Caki2 (cell line): ENCODE results near the gene KCNQ1. TPM values are rescaled to one million over a fixed set of nuclear protein-coding genes. Genes with fewer than 3 reads are reported as not detected.

Experiments used
- DNase-seq: peaks from one replicate; pipeline ENCODE4 v3.0.0-alpha.2; 2015; ENCODE audit warnings: low read depth
- in situ Hi-C: cut with HindIII; loops from 2 replicates; pipeline ENCODE4 v1.10.0; 2016; ENCODE audit warnings: low sequenced_read_pairs, low pct_unique_long_range_greater_than_20kb, mixed read lengths
- total RNA-seq: library from RNA; depleted of rRNA; stranded (reverse); fragments of >200 nt; shearing (Covaris generic); gene quantifications from 2 replicates; pipeline ENCODE4 v1.2.3, GENCODE V29; 2014; ENCODE audit warnings: low replicate concordance

The KCNQ1 gene
- total RNA-seq, 1 experiment from 2014 or later, result not detected

- in situ Hi-C loops, result no loop called here
- no peak for DNase-seq
Measured at GRCh38 chr11:2664376-2664775, 219.6 kb downstream of the KCNQ1 start.

GRCh38 chr11:2664791-2665525 lies 220.2 kb downstream of the KCNQ1 start:
- in situ Hi-C loops, result no loop called here
- DNase-seq, result no peak

- no peak for DNase-seq
- in situ Hi-C loops, result no loop called here
Measured at GRCh38 chr11:2665526-2666400, 221.0 kb downstream of the KCNQ1 start.

GRCh38 chr11:2666401-2666741 lies 221.6 kb downstream of the KCNQ1 start:
- DNase-seq, result no peak
- in situ Hi-C loops, result no loop called here

DNA sequence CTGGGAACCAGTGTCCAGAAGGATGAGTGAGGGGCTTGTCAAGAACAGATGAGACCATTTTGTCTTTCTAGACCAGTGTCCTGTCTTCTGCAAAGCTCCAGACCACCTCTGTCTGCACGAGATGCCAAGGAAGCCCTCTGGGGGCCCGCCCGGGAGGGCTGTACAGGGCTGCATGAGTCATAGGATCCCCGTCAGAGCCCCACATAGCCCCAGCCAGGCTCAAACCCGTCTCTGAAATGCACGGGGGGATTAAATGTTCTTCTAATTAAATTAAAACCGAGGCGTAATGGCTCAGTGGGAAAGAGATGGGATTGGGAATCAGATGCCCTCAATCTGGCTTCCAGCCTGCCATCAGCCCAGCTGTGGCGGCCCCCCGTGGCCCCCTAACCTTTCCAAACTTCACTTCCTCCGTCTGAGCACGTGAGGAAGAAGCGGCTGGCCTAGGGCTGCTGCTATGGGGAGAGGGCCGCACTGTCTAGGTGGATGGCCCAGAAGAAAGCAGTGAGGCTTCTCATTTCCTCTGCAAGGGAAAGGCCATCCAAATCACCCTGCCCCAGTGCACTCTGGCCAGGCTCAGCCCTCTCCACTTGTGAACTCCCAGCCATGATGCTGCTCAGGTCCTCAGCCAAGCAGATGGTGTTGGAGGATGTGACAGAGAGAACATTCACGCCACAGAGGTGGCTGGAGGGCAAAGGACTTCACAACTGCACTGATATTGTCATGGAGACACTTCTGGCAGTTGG lies 222.2 kb downstream of the KCNQ1 start:
- DNase-seq, result no peak
- in situ Hi-C loops, result no loop called here

GRCh38 chr11:2667940-2668339 lies 223.1 kb downstream of the KCNQ1 start:
- in situ Hi-C loops, result no loop called here
- DNase-seq, result no peak

DNA sequence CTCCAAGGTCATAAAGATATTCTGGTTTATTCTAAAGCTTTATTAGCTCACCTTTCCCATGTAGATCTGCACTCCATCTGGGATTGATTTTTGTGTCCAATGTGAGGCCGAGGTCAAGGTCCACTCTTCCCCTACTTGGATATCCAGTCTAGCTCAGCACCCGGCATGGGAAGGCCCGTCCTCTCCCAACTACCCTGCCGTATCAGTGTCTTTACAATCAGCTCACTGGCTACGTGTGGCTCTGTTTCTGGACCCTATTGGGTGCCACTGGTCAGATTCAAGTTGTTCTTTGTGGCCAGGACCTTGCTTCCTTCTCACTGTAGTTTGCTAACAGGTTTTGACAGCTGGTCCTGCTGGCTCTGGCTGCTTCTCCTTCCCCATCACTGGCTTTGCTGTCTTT lies 224.1 kb downstream of the KCNQ1 start:
- in situ Hi-C loops, result no loop called here
- DNase-seq, result no peak

GRCh38 chr11:2669634-2670469 lies 225.0 kb downstream of the KCNQ1 start:
- in situ Hi-C loops, result no loop called here
- DNase-seq, result no peak

DNA sequence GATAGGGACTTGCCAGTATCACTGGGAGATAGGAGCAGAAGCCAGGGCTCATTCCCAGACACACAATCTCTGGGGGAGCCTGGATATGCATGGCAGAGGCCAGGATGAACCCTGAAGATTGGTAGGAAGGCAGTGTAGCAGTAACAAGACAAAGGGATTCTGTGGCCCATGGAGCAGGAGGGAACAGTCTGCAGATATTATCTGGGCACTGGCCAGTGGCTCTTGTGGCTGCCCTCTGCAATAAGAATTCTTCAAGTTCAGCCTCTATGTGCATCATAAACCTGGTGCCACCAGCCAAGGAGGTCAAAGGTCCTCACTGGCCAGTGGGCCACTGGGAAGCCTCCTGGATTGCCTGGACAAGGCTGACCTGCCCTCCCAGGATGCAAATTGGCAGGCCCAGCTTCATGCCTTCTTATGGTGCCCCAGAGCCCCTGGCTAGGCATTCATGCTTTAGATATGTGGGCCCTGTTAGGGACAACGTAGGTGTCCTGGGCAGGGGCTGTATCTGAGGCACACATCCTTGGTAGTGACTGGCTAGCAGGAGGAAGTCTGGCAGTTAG lies 225.8 kb downstream of the KCNQ1 start:
- DNase-seq, result no peak
- in situ Hi-C loops, result no loop called here

DNA sequence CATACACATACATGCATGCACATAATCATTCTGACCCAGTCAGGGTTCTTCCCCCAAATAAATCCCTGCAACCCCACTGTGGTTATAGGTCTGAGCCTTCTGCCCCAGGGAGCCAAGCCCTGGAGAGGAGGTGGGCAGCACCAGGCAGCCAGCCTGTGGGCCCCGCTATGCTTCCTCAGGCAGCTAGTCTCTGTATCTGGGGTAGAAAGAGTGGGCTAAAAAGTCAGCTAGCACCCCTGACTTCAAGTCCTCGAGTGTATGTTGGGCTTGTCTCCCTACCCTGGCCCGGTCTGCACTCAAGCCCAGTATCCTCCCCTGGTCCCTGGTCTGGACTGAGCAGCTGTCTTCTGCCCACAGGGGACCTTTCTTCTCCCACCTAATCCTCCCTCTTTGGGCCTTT lies 226.9 kb downstream of the KCNQ1 start:
- no peak for DNase-seq
- in situ Hi-C loops, result no loop called here

- no peak for DNase-seq
- in situ Hi-C loops, result no loop called here
Measured at GRCh38 chr11:2672553-2673249, 227.9 kb downstream of the KCNQ1 start.

DNA sequence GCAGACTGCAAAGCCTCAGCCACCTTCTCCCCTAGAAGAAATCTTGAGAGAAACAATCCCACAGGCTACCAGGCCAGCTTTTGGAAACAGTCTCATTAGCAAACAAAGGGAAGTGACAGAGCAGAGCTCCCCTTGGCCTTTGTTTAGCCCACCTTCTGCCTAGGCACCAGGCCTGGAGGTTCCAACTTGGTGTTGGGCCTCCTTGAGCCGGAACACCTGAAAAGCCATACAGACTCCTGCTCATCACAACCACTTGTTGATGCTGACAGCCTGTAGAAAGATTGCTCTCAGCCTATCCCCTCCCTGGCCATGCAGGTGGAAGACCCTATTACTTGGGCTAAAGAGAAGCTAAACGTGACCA lies 228.4 kb downstream of the KCNQ1 start:
- in situ Hi-C loops, result no loop called here

GRCh38 chr11:2673871-2674471 lies 229.2 kb downstream of the KCNQ1 start:
- no peak for DNase-seq
- in situ Hi-C loops, result no loop called here

More for the DNA sequence above, 228.4 kb downstream of the KCNQ1 start:
- DNase-seq, result no peak

- in situ Hi-C loops, result no loop called here
- no peak for DNase-seq
Measured at GRCh38 chr11:2674658-2675131, 229.9 kb downstream of the KCNQ1 start.

- in situ Hi-C loops, result no loop called here
Measured at GRCh38 chr11:2675540-2675939, 230.7 kb downstream of the KCNQ1 start.

GRCh38 chr11:2677127-2677526 lies 232.3 kb downstream of the KCNQ1 start:
- in situ Hi-C loops, result no loop called here
- no peak for DNase-seq

More at GRCh38 chr11:2675540-2675939, 230.7 kb downstream of the KCNQ1 start:
- DNase-seq, result no peak

DNA sequence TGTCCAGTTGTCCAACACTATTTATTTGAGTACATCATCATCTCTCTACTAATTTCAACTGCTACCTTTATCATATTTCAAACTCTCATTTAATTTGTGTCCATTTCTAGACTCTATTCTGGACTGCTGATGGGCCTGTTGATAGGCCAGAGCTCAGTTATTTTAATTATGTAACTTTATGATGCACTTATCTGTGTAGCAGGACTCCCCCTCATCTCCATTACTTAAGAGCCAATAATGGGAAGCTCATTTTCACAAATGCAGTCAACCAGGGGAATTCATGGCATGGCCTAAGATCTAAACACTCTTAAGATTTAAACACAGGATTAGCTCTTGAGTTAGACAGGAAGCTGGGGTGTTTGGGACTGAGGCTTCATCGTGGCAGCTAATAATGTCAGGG lies 233.6 kb downstream of the KCNQ1 start:
- no peak for DNase-seq
- in situ Hi-C loops, result no loop called here
